HepG2 (cell line): ENCODE data around the gene TMEM250. TPM values are rescaled to one million over a fixed set of nuclear protein-coding genes. Genes with fewer than 3 reads are reported as not detected.

Source experiments
- ATAC-seq: fragments of 200-7000 bp; cut with Tn5 transposase; 3 replicates; pipeline ENCODE4 v1.9.1; 2020; ENCODE audit warnings: mild to moderate bottlenecking, moderate library complexity
- BruUV-seq: library from RNA; stranded (reverse); fragments of 400-500 nt; replicated peaks from 2 replicates; lab custom pipeline; 2021; lab: Mats Ljungman, UMichigan
- CTCF ChIA-PET: fragments of 300-600 bp; formaldehyde crosslinking; extraction: SDS; loops from one replicate; lab custom pipeline; 2021; ENCODE audit warnings: low total read pairs, inconsistent platforms, low intra/inter-chr PET ratio; lab: Yijun Ruan, JAX
- POLR2A ChIA-PET: fragments of 350-600 bp; sonication (Branson Sonifier 250); formaldehyde crosslinking; loops from one replicate; lab custom pipeline; 2020; ENCODE audit warnings: antibody characterized with exemption, inconsistent platforms; lab: Yijun Ruan, JAX
- DNase-seq: peaks from one replicate; pipeline ENCODE4 v3.0.0-alpha.2; 2015; ENCODE audit warnings: low spot score
- FAIRE-seq: peaks from 3 replicates; lab custom pipeline; 2011; peaks lifted over from hg19 to GRCh38; lab: Jason Lieb, UNC
- H2AFZ ChIP-seq: one replicate; pipeline ENCODE4 v1.6.1; 2011; ENCODE audit warnings: low read length, inconsistent platforms
- H3K27ac ChIP-seq: fragments of 300-600 bp; 3 replicates; pipeline ENCODE4 v1.8.0; 2011; ENCODE audit warnings: mixed run types, mild to moderate bottlenecking, mixed read lengths, low read length, inconsistent platforms; ENCODE audit not compliant: insufficient read depth; ENCODE audit errors: extremely low read length
- H3K27me3 ChIP-seq, 2 experiments: fragments of 200-600 bp in 1 of 2; 2 replicates in 1 of 2; 3 replicates in 1 of 2; pipeline versions ENCODE4 v1.6.0 to v1.8.0; 2011; ENCODE audit warnings: low read length in 2 of 2, mild to moderate bottlenecking in 2 of 2, moderate library complexity in 2 of 2, inconsistent platforms in 1 of 2; ENCODE audit not compliant: insufficient read depth in 2 of 2, control insufficient read depth in 1 of 2
- H3K36me3 ChIP-seq, 2 experiments: fragments of 200-600 bp in 1 of 2; replicated peaks in 1 of 2; 2 replicates in 1 of 2; 3 replicates in 1 of 2; pipeline versions ENCODE4 v1.5.1 to v1.8.0; 2011; ENCODE audit warnings: low read length in 2 of 2, inconsistent platforms in 1 of 2; ENCODE audit not compliant: insufficient read depth in 2 of 2, control insufficient read depth in 1 of 2
- H3K4me1 ChIP-seq: 2 replicates; pipeline ENCODE4 v1.5.1; 2012; ENCODE audit warnings: low read length, inconsistent platforms; ENCODE audit not compliant: insufficient read depth
- H3K4me2 ChIP-seq: 2 replicates; pipeline ENCODE4 v1.6.0; 2011; ENCODE audit warnings: low read depth, low read length, inconsistent platforms
- H3K4me3 ChIP-seq, 3 experiments: fragments of 200-600 bp in 1 of 3; sonication (generic), shearing (Covaris generic) in 1 of 3; replicated peaks in 1 of 3; 2 replicates each; pipeline ENCODE4 v1.5.1; 2011 to 2016; ENCODE audit warnings: low read length in 3 of 3, inconsistent platforms in 2 of 3, low read depth in 2 of 3, mild to moderate bottlenecking in 2 of 3, control low read depth in 1 of 3, mixed read lengths in 1 of 3; ENCODE audit not compliant: insufficient read depth in 1 of 3
- H3K79me2 ChIP-seq: one replicate; pipeline ENCODE4 v1.6.1; 2011; ENCODE audit warnings: low read length, inconsistent platforms; ENCODE audit not compliant: insufficient read depth
- H3K9ac ChIP-seq: 2 replicates; pipeline ENCODE4 v1.6.0; 2011; ENCODE audit warnings: mild to moderate bottlenecking, low read depth, low read length, inconsistent platforms; ENCODE audit not compliant: insufficient read depth
- H3K9me3 ChIP-seq: 2 replicates; pipeline ENCODE4 v1.5.1; 2012; ENCODE audit warnings: mild to moderate bottlenecking, low read length
- H4K20me1 ChIP-seq: 2 replicates; pipeline ENCODE4 v1.6.0; 2011; ENCODE audit warnings: inconsistent platforms, mild to moderate bottlenecking, low read length, moderate library complexity; ENCODE audit not compliant: insufficient read depth
- ARNTL ChIP-seq: sonication (generic); formaldehyde crosslinking; IDR thresholded peaks from 2 replicates; pipeline ENCODE4 v1.4.0; 2020; ENCODE audit warnings: mild to moderate bottlenecking, missing genetic modification reagents
- HOXD1 ChIP-seq: sonication (generic); formaldehyde crosslinking; IDR thresholded peaks from 2 replicates; pipeline ENCODE4 v1.5.0; 2020; ENCODE audit warnings: missing genetic modification reagents
- MAFK ChIP-seq, 2 experiments: IDR thresholded peaks in 1 of 2; conservative IDR thresholded peaks in 1 of 2; 2 replicates each; pipeline ENCODE4 v1.6.1; 2011; ENCODE audit warnings: improper control_type of control experiment in 2 of 2, low read length in 2 of 2
- PHB2 ChIP-seq: fragments of 450-650 bp; IDR thresholded peaks from 2 replicates; pipeline ENCODE4 v1.6.1; 2018; ENCODE audit not compliant: partially characterized antibody
- PRDM4 ChIP-seq: sonication (generic); formaldehyde crosslinking; IDR thresholded peaks from 2 replicates; pipeline ENCODE4 v1.9.0; 2021; ENCODE audit warnings: missing genetic modification reagents, borderline replicate concordance
- PRMT3 ChIP-seq: sonication (generic); formaldehyde crosslinking; IDR thresholded peaks from 2 replicates; pipeline ENCODE4 v1.8.1; 2022; ENCODE audit warnings: low read depth, mild to moderate bottlenecking, moderate library complexity, missing genetic modification reagents, borderline replicate concordance
- SPEN ChIP-seq: sonication (generic); formaldehyde crosslinking; IDR thresholded peaks from 2 replicates; pipeline ENCODE4 v1.5.1; 2020; ENCODE audit warnings: low read depth, mild to moderate bottlenecking, missing genetic modification reagents
- ZFX ChIP-seq: sonication (generic); formaldehyde crosslinking; IDR thresholded peaks from 2 replicates; pipeline ENCODE4 v1.4.0; 2020; ENCODE audit warnings: mild to moderate bottlenecking, low read depth, missing genetic modification reagents, moderate library complexity
- ZMAT5 ChIP-seq: sonication (generic); formaldehyde crosslinking; IDR thresholded peaks from 2 replicates; pipeline ENCODE4 v1.5.0; 2020; ENCODE audit warnings: mild to moderate bottlenecking, low read depth, missing genetic modification reagents, borderline replicate concordance
- ZNF292 ChIP-seq: sonication (generic); formaldehyde crosslinking; IDR thresholded peaks from 2 replicates; pipeline ENCODE4 v1.8.1; 2022; ENCODE audit warnings: mild to moderate bottlenecking, low read depth, missing genetic modification reagents, borderline replicate concordance
- ZNF563 ChIP-seq: sonication (generic); formaldehyde crosslinking; IDR thresholded peaks from 2 replicates; pipeline ENCODE4 v1.8.0; 2022; ENCODE audit warnings: mild to moderate bottlenecking, moderate library complexity, missing genetic modification reagents
- ZNF790 ChIP-seq: sonication (generic); formaldehyde crosslinking; IDR thresholded peaks from 2 replicates; pipeline ENCODE4 v1.8.0; 2022; ENCODE audit warnings: missing genetic modification reagents, mild to moderate bottlenecking, borderline replicate concordance
- ZSCAN25 ChIP-seq: sonication (generic); formaldehyde crosslinking; IDR thresholded peaks from 2 replicates; pipeline ENCODE4 v1.8.0; 2022; ENCODE audit warnings: mild to moderate bottlenecking, missing genetic modification reagents
- ZUFSP ChIP-seq: sonication (generic); formaldehyde crosslinking; IDR thresholded peaks from 2 replicates; pipeline ENCODE4 v1.9.0; 2021; ENCODE audit warnings: missing genetic modification reagents, mild to moderate bottlenecking, borderline replicate concordance
- WGBS: methylation state at CpG from one replicate; pipeline ENCODE4 v1.1.6; 2017; ENCODE audit warnings: low lambda C conversion rate; 5-methylcytosine and 5-hydroxymethylcytosine counted together
- in situ Hi-C: cut with HindIII; loops from 2 replicates; pipeline ENCODE4 v1.10.0; 2017; ENCODE audit warnings: low pct_unique_long_range_greater_than_20kb; ENCODE audit not compliant: extremely low pct_ligation_motif_present
- intact Hi-C: fragments of 100-400 bp; cut with micrococcal nuclease; formaldehyde crosslinking; loops from one replicate; pipeline ENCODE4 v1.10.0; 2022; ENCODE audit not compliant: unreplicated experiment
- polyA plus RNA-seq, 8 experiments: library from polyadenylated mRNA; depleted of rRNA in 3 of 8; stranded (reverse) in 7 of 8; unstranded in 1 of 8; fragments of >200 nt; fragmentation: Illumina TruSeq in 4 of 8; extraction: Trizol in 4 of 8; gene quantifications; 2 replicates each; pipeline versions ENCODE4 v1.2.1 to v1.2.3, GENCODE V29; 2011 to 2016; ENCODE audit warnings: low read depth in 4 of 8, missing spikeins in 1 of 8, mixed read lengths in 1 of 8; ENCODE audit not compliant: insufficient read depth in 1 of 8
- total RNA-seq, 5 experiments: library from RNA; depleted of rRNA; stranded (reverse); fragments of >200 nt; fragmentation: Illumina TruSeq; extraction: Trizol; gene quantifications; 2 replicates each; pipeline ENCODE4 v1.2.3, GENCODE V29; 2016; ENCODE audit warnings: low read depth in 1 of 5

Gene TMEM250
- total and polyA plus RNA-seq, 2 of the 13 experiments (the other 11 are each of a cell fraction or from before 2014, with no cell fraction given): 5.5 to 13.9 TPM

- POLR2A ChIA-PET: no interaction called here
- BruUV-seq: no TSS peak
- no peak overlapping the region for H3K27ac ChIP-seq
- in situ Hi-C loops (no loop called here), intact Hi-C loops (no loop called here)
- H3K9ac ChIP-seq: no peak overlapping the region
- peaks cover 11% of the 10 kb centered on the region for H3K4me1 ChIP-seq
- no peak for TF ChIP-seq ZNF563 (CRISPR knock-in tag)
- peak; percentile 67; the same call in 1 of the 2 replicates for TF ChIP-seq ZFX
- TF ChIP-seq ZNF292 (CRISPR knock-in tag): no peak
- no peak for TF ChIP-seq PRMT3
- peak; percentile 25; the same call in 1 of the 2 replicates for TF ChIP-seq SPEN
- no peaks in the 10 kb centered on the region for H3K9me3 ChIP-seq
- WGBS: 2% methylated on average over 3 of the region's 4 CpGs
- CTCF ChIA-PET: no interaction called here
- no peak overlapping the region for H2AFZ ChIP-seq
- no peak overlapping the region for H3K4me3 ChIP-seq
- H3K4me2 ChIP-seq: no peak overlapping the region
- ATAC-seq (peak; percentile 31; the same call in 2 of the 3 replicates), DNase-seq (no peak), FAIRE-seq (no peak)
- no peaks in the 10 kb centered on the region for H3K79me2 ChIP-seq
- H3K27me3 ChIP-seq: peaks cover 10 to 60% of the 10 kb centered on the region in 2 experiments; a peak in 4 of 5 replicates
- H3K36me3 ChIP-seq: no peaks in the 10 kb centered on the region
- H4K20me1 ChIP-seq: no peaks in the 10 kb centered on the region
Observed at GRCh38 chr9:136152543-136152866, 33.8 kb upstream of the TMEM250 start.

GRCh38 chr9:136151848-136152542 lies 33.3 kb upstream of the TMEM250 start:
- in situ Hi-C loops: no loop called here
- peaks cover 10 to 60% of the 10 kb centered on the region in 2 experiments; a peak in 4 of 5 replicates for H3K27me3 ChIP-seq
- ChIA-PET CTCF (no interaction called here), POLR2A (no interaction called here)
- no peak overlapping the region for H3K27ac ChIP-seq
- BruUV-seq: no TSS peak
- DNase-seq (no peak), ATAC-seq (peak; percentile 11; the same call in 1 of the 3 replicates), FAIRE-seq (no peak)
- no peaks in the 10 kb centered on the region for H3K9me3 ChIP-seq
- H3K4me2 ChIP-seq: no peak overlapping the region
- intact Hi-C loops: no loop called here
- H3K79me2 ChIP-seq: no peaks in the 10 kb centered on the region
- H3K9ac ChIP-seq: no peak overlapping the region
- no peak overlapping the region for H2AFZ ChIP-seq
- 26% methylated on average over 8 of the region's 27 CpGs for WGBS
- no peaks in the 10 kb centered on the region for H4K20me1 ChIP-seq
- no peak overlapping the region for H3K4me3 ChIP-seq
- H3K36me3 ChIP-seq: no peaks in the 10 kb centered on the region
- peaks cover 15% of the 10 kb centered on the region for H3K4me1 ChIP-seq
- no peak for TF ChIP-seq PHB2
- TF ChIP-seq PRDM4 (CRISPR knock-in tag): no peak
- no peak for TF ChIP-seq ZUFSP (CRISPR knock-in tag)
- TF ChIP-seq ZNF790 (CRISPR knock-in tag): no peak
- no peak for TF ChIP-seq HOXD1 (CRISPR knock-in tag)
- TF ChIP-seq ZSCAN25 (CRISPR knock-in tag): no peak
- no peak for TF ChIP-seq MAFK (conservative IDR thresholded peaks at IDR 0.05 in 1 of 2, IDR thresholded peaks at IDR 0.05 in 1 of 2; ENCODE audit: low read length in 2 of 2)
- TF ChIP-seq ARNTL (CRISPR knock-in tag): no peak
- no peak for TF ChIP-seq ZMAT5 (CRISPR knock-in tag)
